Measurements from ENCODE around the gene GARS1. TPM values are rescaled to one million over a fixed set of nuclear protein-coding genes. Genes with fewer than 3 reads are reported as not detected.
"Not testable (repeated sequence)": the region's sequence is repeated elsewhere in the genome, so short reads cannot be mapped to it uniquely, and the experiment has no call there.

Gene GARS1
- total and polyA plus RNA-seq, 4 experiments from 2014 or later: 74.5 to 101 (median 80.3) TPM

GRCh38 chr7:30635798-30636197 lies 41.1 kb downstream of the GARS1 start:
- POLR2A ChIA-PET (ENCODE audit: partially characterized antibody): no interaction called here
- H3K4me3 ChIP-seq (ENCODE audit: low read length in 2 of 2): no peak overlapping the region
- Mint-ChIP-seq H3K36me3 (peaks cover 48% of the 10 kb centered on the region in 2 donors), H3K4me1 (no peaks in the 10 kb centered on the region), H3K4me3 (no peak overlapping the region), H3K9me3 (no peaks in the 10 kb centered on the region), H3K27me3 (no peaks in the 10 kb centered on the region), H3K27ac (no peak overlapping the region)
- CTCF ChIA-PET (ENCODE audit: partially characterized antibody): no interaction called here
- H3K9me3 ChIP-seq (ENCODE audit: control insufficient read depth in 1 of 2, low read length in 2 of 2): no peaks in the 10 kb centered on the region
- no peak overlapping the region for H3K27ac ChIP-seq (ENCODE audit: low read depth, low read length)
- H3K36me3 ChIP-seq (ENCODE audit: insufficient read depth, low read length): peaks cover 42% of the 10 kb centered on the region
- no peak for DNase-seq
- intact Hi-C loops (cut with micrococcal nuclease): no loop called here
- H3K4me1 ChIP-seq (ENCODE audit: insufficient read depth, low read length): no peaks in the 10 kb centered on the region
- no peaks in the 10 kb centered on the region for H3K27me3 ChIP-seq (ENCODE audit: insufficient read depth, low read length)

- H3K4me1 Mint-ChIP-seq; H3K27me3 Mint-ChIP-seq; POLR2A ChIA-PET (ENCODE audit: partially characterized antibody); H3K36me3 ChIP-seq (ENCODE audit: insufficient read depth, low read length); H3K9me3 Mint-ChIP-seq; intact Hi-C loops (cut with micrococcal nuclease); H3K27ac ChIP-seq (ENCODE audit: low read depth, low read length); CTCF ChIA-PET (ENCODE audit: partially characterized antibody); H3K27ac Mint-ChIP-seq; H3K4me3 Mint-ChIP-seq; H3K4me3 ChIP-seq (ENCODE audit: low read length in 2 of 2); DNase-seq; H3K4me1 ChIP-seq (ENCODE audit: insufficient read depth, low read length); H3K27me3 ChIP-seq (ENCODE audit: insufficient read depth, low read length); H3K9me3 ChIP-seq (ENCODE audit: control insufficient read depth in 1 of 2, low read length in 2 of 2): not testable (repeated sequence)
- H3K36me3 Mint-ChIP-seq: peaks cover 3 to 15% of the 10 kb centered on the region in 2 donors
Measured at GRCh38 chr7:30642322-30642721, 47.6 kb downstream of the GARS1 start.

GRCh38 chr7:30642789-30643188 lies 48.1 kb downstream of the GARS1 start:
- CTCF ChIA-PET (ENCODE audit: partially characterized antibody): no interaction called here
- no peak for DNase-seq
- H3K27ac ChIP-seq (ENCODE audit: low read depth, low read length): no peak overlapping the region
- Mint-ChIP-seq H3K27me3 (no peaks in the 10 kb centered on the region), H3K36me3 (peaks cover 3 to 15% of the 10 kb centered on the region in 2 donors), H3K4me3 (no peak overlapping the region), H3K27ac (no peak overlapping the region), H3K4me1 (peaks cover 0 to 1% (median 0%) of the 10 kb centered on the region in 4 donors), H3K9me3 (no peaks in the 10 kb centered on the region)
- no peaks in the 10 kb centered on the region for H3K36me3 ChIP-seq (ENCODE audit: insufficient read depth, low read length)
- POLR2A ChIA-PET (ENCODE audit: partially characterized antibody): no interaction called here
- H3K4me1 ChIP-seq (ENCODE audit: insufficient read depth, low read length): no peaks in the 10 kb centered on the region
- no peak overlapping the region for H3K4me3 ChIP-seq (ENCODE audit: low read length in 2 of 2)
- H3K9me3 ChIP-seq (ENCODE audit: control insufficient read depth in 1 of 2, low read length in 2 of 2): no peaks in the 10 kb centered on the region
- no peaks in the 10 kb centered on the region for H3K27me3 ChIP-seq (ENCODE audit: insufficient read depth, low read length)
- intact Hi-C loops (cut with micrococcal nuclease): no loop called here

GRCh38 chr7:30644286-30644955 lies 49.7 kb downstream of the GARS1 start:
- Mint-ChIP-seq H3K27ac (peak overlapping the region in 4 of 7 donors; percentile 19 to 74 (median 59)), H3K4me3 (no peak overlapping the region)
- POLR2A ChIA-PET (ENCODE audit: partially characterized antibody): no interaction called here

GRCh38 chr7:30645661-30646060 lies 51.0 kb downstream of the GARS1 start:
- intact Hi-C loops (cut with micrococcal nuclease): no loop called here
- POLR2A ChIA-PET (ENCODE audit: partially characterized antibody): no interaction called here
- Histone ChIP-seq H3K4me1 (ENCODE audit: insufficient read depth, low read length) (no peaks in the 10 kb centered on the region), H3K27ac (ENCODE audit: low read depth, low read length) (no peak overlapping the region), H3K9me3 (ENCODE audit: control insufficient read depth in 1 of 2, low read length in 2 of 2) (no peaks in the 10 kb centered on the region), H3K4me3 (ENCODE audit: low read length in 2 of 2) (no peak overlapping the region), H3K27me3 (ENCODE audit: insufficient read depth, low read length) (no peaks in the 10 kb centered on the region), H3K36me3 (ENCODE audit: insufficient read depth, low read length) (no peaks in the 10 kb centered on the region)
- Mint-ChIP-seq H3K27ac (peak overlapping the region in 1 of 7 donors; percentile 62), H3K4me1 (peaks cover 0 to 1% (median 0%) of the 10 kb centered on the region in 4 donors), H3K4me3 (no peak overlapping the region), H3K9me3 (no peaks in the 10 kb centered on the region), H3K36me3 (peaks cover 3 to 15% of the 10 kb centered on the region in 2 donors), H3K27me3 (no peaks in the 10 kb centered on the region)
- no peak for DNase-seq
- CTCF ChIA-PET (ENCODE audit: partially characterized antibody): interaction anchor here (1.0 kb wide), 1 partner anchor 94 kb away, joined by 3 read pairs; no protein-coding TSS in a partner anchor

More at GRCh38 chr7:30644286-30644955, 49.7 kb downstream of the GARS1 start:
- DNase-seq: no peak
- H3K36me3 Mint-ChIP-seq: peaks cover 3 to 15% of the 10 kb centered on the region in 2 donors
- Histone ChIP-seq H3K27ac (ENCODE audit: low read depth, low read length) (no peak overlapping the region), H3K4me3 (ENCODE audit: low read length in 2 of 2) (no peak overlapping the region), H3K4me1 (ENCODE audit: insufficient read depth, low read length) (no peaks in the 10 kb centered on the region), H3K36me3 (ENCODE audit: insufficient read depth, low read length) (no peaks in the 10 kb centered on the region), H3K27me3 (ENCODE audit: insufficient read depth, low read length) (no peaks in the 10 kb centered on the region), H3K9me3 (ENCODE audit: control insufficient read depth in 1 of 2, low read length in 2 of 2) (no peaks in the 10 kb centered on the region)
- H3K9me3 Mint-ChIP-seq: no peaks in the 10 kb centered on the region
- H3K4me1 Mint-ChIP-seq: peaks cover 0 to 1% (median 0%) of the 10 kb centered on the region in 4 donors
- H3K27me3 Mint-ChIP-seq: no peaks in the 10 kb centered on the region
- CTCF ChIA-PET (ENCODE audit: partially characterized antibody): interaction anchor here (1.0 kb wide), 1 partner anchor 26 kb away, joined by 3 read pairs; no protein-coding TSS in a partner anchor
- intact Hi-C loops (cut with micrococcal nuclease): no loop called here

- CTCF ChIA-PET (ENCODE audit: partially characterized antibody): interaction anchor here (1.0 kb wide), 1 partner anchor 94 kb away, joined by 3 read pairs; no protein-coding TSS in a partner anchor
- POLR2A ChIA-PET (ENCODE audit: partially characterized antibody): no interaction called here
- no peaks in the 10 kb centered on the region for H3K36me3 ChIP-seq (ENCODE audit: insufficient read depth, low read length)
- Mint-ChIP-seq H3K4me3 (no peak overlapping the region), H3K27me3 (no peaks in the 10 kb centered on the region), H3K27ac (no peak overlapping the region), H3K36me3 (peaks cover 3 to 15% of the 10 kb centered on the region in 2 donors), H3K9me3 (no peaks in the 10 kb centered on the region), H3K4me1 (peaks cover 0 to 1% (median 0%) of the 10 kb centered on the region in 4 donors)
- no peaks in the 10 kb centered on the region for H3K9me3 ChIP-seq (ENCODE audit: control insufficient read depth in 1 of 2, low read length in 2 of 2)
- no peak for DNase-seq
- no peak overlapping the region for H3K4me3 ChIP-seq (ENCODE audit: low read length in 2 of 2)
- no peak overlapping the region for H3K27ac ChIP-seq (ENCODE audit: low read depth, low read length)
- H3K27me3 ChIP-seq (ENCODE audit: insufficient read depth, low read length): no peaks in the 10 kb centered on the region
- intact Hi-C loops (cut with micrococcal nuclease): no loop called here
- H3K4me1 ChIP-seq (ENCODE audit: insufficient read depth, low read length): no peaks in the 10 kb centered on the region
Measured at GRCh38 chr7:30646154-30646553, 51.5 kb downstream of the GARS1 start.

- Histone ChIP-seq H3K27ac (ENCODE audit: low read depth, low read length) (no peak overlapping the region), H3K4me1 (ENCODE audit: insufficient read depth, low read length) (no peaks in the 10 kb centered on the region), H3K36me3 (ENCODE audit: insufficient read depth, low read length) (no peaks in the 10 kb centered on the region), H3K27me3 (ENCODE audit: insufficient read depth, low read length) (no peaks in the 10 kb centered on the region), H3K9me3 (ENCODE audit: control insufficient read depth in 1 of 2, low read length in 2 of 2) (no peaks in the 10 kb centered on the region), H3K4me3 (ENCODE audit: low read length in 2 of 2) (no peak overlapping the region)
- Mint-ChIP-seq H3K4me3 (no peak overlapping the region), H3K9me3 (no peaks in the 10 kb centered on the region), H3K36me3 (peaks cover 3 to 13% of the 10 kb centered on the region in 2 donors), H3K27ac (peak overlapping the region in 1 of 7 donors; percentile 68), H3K27me3 (no peaks in the 10 kb centered on the region), H3K4me1 (peaks cover 0 to 1% (median 0%) of the 10 kb centered on the region in 4 donors)
- CTCF ChIA-PET (ENCODE audit: partially characterized antibody): no interaction called here
- POLR2A ChIA-PET (ENCODE audit: partially characterized antibody): interaction anchor here (0.6 kb wide), 1 partner anchor 80 kb away, joined by 3 read pairs; no protein-coding TSS in a partner anchor
- no peak for DNase-seq
- intact Hi-C loops (cut with micrococcal nuclease): no loop called here
Measured at GRCh38 chr7:30647589-30648364, 53.1 kb downstream of the GARS1 start.
